CD4-positive, alpha-beta T cell (primary cell): ENCODE data around the gene C6orf136. TPM values are rescaled to one million over a fixed set of nuclear protein-coding genes. Genes with fewer than 3 reads are reported as not detected.

Experiments used
- ATAC-seq: fragments of 200-7000 bp; cut with Tn5 transposase; one replicate; pipeline ENCODE4 v1.10.0; 2022; ENCODE audit warnings: mild to moderate bottlenecking; ENCODE audit not compliant: poor library complexity
- CTCF ChIA-PET: fragments of 350-600 bp; sonication (Branson Sonifier 250); formaldehyde crosslinking; loops from one replicate; lab custom pipeline; 2021; ENCODE audit warnings: antibody characterized with exemption, inconsistent platforms; lab: Charles Lee
- POLR2A ChIA-PET: fragments of 350-600 bp; sonication (Branson Sonifier 250); formaldehyde crosslinking; loops from one replicate; lab custom pipeline; 2021; ENCODE audit warnings: antibody characterized with exemption, inconsistent platforms; lab: Charles Lee
- DNase-seq, 14 experiments: peaks; one replicate each; pipeline ENCODE4 v3.0.0-alpha.2; 2013 to 2020; ENCODE audit warnings: mixed read lengths in 2 of 14
- H3K27ac ChIP-seq, 2 donors: one replicate each; pipeline versions ENCODE4 v1.5.1 to v1.7.0; 2013; ENCODE audit warnings: low read length in 2 of 2, low read depth in 1 of 2, mild to moderate bottlenecking in 1 of 2
- H3K27me3 ChIP-seq, 2 experiments: 1 replicate in 1 of 2; 2 replicates in 1 of 2; pipeline versions ENCODE4 v1.6.1 to v1.7.0; 2013; ENCODE audit warnings: low read length in 2 of 2, control low read depth in 1 of 2, mild to moderate bottlenecking in 1 of 2, moderate library complexity in 1 of 2; ENCODE audit not compliant: insufficient read depth in 2 of 2, control insufficient read depth in 1 of 2
- H3K36me3 ChIP-seq: one replicate; pipeline ENCODE4 v1.6.1; 2013; ENCODE audit warnings: low read length, control low read depth; ENCODE audit not compliant: insufficient read depth
- H3K4me1 ChIP-seq: one replicate; pipeline ENCODE4 v1.6.1; 2013; ENCODE audit warnings: low read length, control low read depth; ENCODE audit not compliant: insufficient read depth
- H3K4me3 ChIP-seq: one replicate; pipeline ENCODE4 v1.5.1; 2013; ENCODE audit warnings: mild to moderate bottlenecking, low read length, moderate library complexity
- H3K9me3 ChIP-seq, 2 experiments: 1 replicate in 1 of 2; 2 replicates in 1 of 2; pipeline versions ENCODE4 v1.6.1 to v1.7.0; 2013; ENCODE audit warnings: low read length in 2 of 2, mild to moderate bottlenecking in 2 of 2, control low read depth in 1 of 2, moderate library complexity in 1 of 2; ENCODE audit not compliant: control insufficient read depth in 1 of 2, insufficient read depth in 1 of 2
- H3K27ac Mint-ChIP-seq: one replicate; pipeline ENCODE4 v1.8.0; 2020; ENCODE audit warnings: mixed read lengths
- H3K27me3 Mint-ChIP-seq: one replicate; pipeline ENCODE4 v1.8.0; 2021; ENCODE audit warnings: mixed read lengths
- H3K36me3 Mint-ChIP-seq: one replicate; pipeline ENCODE4 v1.8.0; 2021; ENCODE audit warnings: low read depth, mixed read lengths
- H3K4me1 Mint-ChIP-seq: one replicate; pipeline ENCODE4 v1.8.0; 2021; ENCODE audit warnings: low read depth, mixed read lengths
- H3K4me3 Mint-ChIP-seq: one replicate; pipeline ENCODE4 v1.8.0; 2020; ENCODE audit warnings: mild to moderate bottlenecking, mixed read lengths
- H3K9me3 Mint-ChIP-seq: one replicate; pipeline ENCODE4 v1.8.0; 2020; ENCODE audit warnings: mixed read lengths
- CTCF ChIP-seq: fragments of 200-600 bp; IDR thresholded peaks from one replicate; pipeline ENCODE4 v1.8.0; 2022; ENCODE audit warnings: antibody characterized with exemption, mild to moderate bottlenecking
- intact Hi-C, 2 experiments: fragments of 100-400 bp; cut with DNase I in 1 of 2; cut with micrococcal nuclease in 1 of 2; formaldehyde crosslinking; loops; one replicate each; pipeline versions ENCODE4 v1.15.1 to v1.9.0; 2023 to 2025; cut with DNase I, micrococcal nuclease
- total RNA-seq, 174 experiments: library from RNA in 2 of 174; stranded (reverse) in 2 of 174; gene quantifications; one replicate each; pipeline ENCODE4 v1.2.3 and lab custom pipeline; 2021 to 2026

Gene C6orf136
- total RNA-seq, 2 experiments from 2014 or later = 20.3 to 21.7 TPM

DNA sequence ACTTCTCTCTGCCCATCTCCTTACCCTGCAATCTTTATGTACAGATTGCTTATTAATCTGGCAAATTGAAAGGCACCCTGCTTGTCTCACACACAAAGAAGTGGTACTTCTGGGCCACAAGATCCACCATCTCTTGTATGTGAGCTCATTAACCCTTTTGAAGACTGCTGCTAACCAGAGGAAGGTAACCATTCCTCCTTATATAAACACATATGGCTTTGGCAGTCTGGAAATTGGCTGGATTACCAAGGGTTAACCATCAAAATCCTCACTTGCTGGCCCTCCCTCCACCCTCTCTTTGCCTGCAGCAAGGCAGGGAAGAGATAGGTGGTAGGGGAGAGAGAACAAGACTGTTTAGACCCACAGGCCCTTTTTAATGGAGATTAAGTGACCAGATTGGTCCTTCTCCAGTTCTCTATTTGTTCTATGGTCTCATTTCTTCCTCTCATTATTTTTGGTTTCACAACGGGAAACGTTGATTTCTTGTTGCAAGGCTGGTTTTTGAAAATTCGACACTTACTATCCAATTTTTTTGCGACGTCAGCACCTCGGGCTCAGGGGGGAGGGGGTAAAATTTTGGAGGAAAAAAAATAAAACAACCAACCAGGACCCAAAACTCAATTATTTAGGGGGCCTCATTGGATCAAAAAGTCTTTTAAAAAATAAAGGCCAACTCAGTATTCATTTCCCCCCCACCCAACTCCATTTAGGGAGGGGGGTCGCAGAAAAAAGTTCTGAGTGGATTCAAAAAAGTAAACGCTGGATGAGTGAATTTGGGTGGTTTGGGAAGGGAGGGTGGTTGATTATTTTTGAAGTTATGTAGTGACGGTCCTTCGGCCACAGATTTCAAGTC is 30.7 kb upstream of the C6orf136 start:
- H3K4me3 ChIP-seq = peak overlapping the region; percentile 76
- TF ChIP-seq CTCF = no peak
- POLR2A ChIA-PET = interaction anchor here (0.6 to 4.8 kb wide), 48 partner anchors 8 to 1576 kb away, joined by 3 to 135 read pairs (median 7); partner anchors contain the start of genes ABCF1, ATAT1, C6orf136 and DDX39B
- H3K9me3 ChIP-seq = no peaks in the 10 kb centered on the region
- Mint-ChIP-seq H3K27me3 (peaks cover 5% of the 10 kb centered on the region), H3K27ac (peak overlapping the region; percentile 99), H3K4me1 (peaks cover 40% of the 10 kb centered on the region), H3K36me3 (peaks cover 60% of the 10 kb centered on the region), H3K9me3 (no peaks in the 10 kb centered on the region), H3K4me3 (peak overlapping the region; percentile 100)
- peak; percentile 7 for ATAC-seq
- no peaks in the 10 kb centered on the region for H3K27me3 ChIP-seq
- intact Hi-C loops = loop anchor here in 1 of 2 experiments (1.0 to 5.0 kb wide), 4 partner anchors 45 to 127 kb away; partner anchors contain the start of genes ABCF1, DHX16, GNL1 and HLA-E
- peaks cover 42% of the 10 kb centered on the region for H3K36me3 ChIP-seq
- DNase-seq = peak; percentile 21 to 77 (median 47)
- peak overlapping the region; percentile 92 to 98 for H3K27ac ChIP-seq
- H3K4me1 ChIP-seq = peaks cover 39% of the 10 kb centered on the region
- CTCF ChIA-PET = interaction anchor here (0.8 to 4.2 kb wide), 9 partner anchors 10 to 163 kb away, joined by 3 to 22 read pairs (median 7); partner anchors contain the start of genes ATAT1 and MDC1

GRCh38 chr6:30616811-30617564 is 29.9 kb upstream of the C6orf136 start, which contains the start of gene PPP1R10:
Gene PPP1R10, minus strand, starts transcription at chr6:30617243. Its CDS starts 7,299 bp downstream, at chr6:30609944.
- H3K4me1 ChIP-seq = peaks cover 34% of the 10 kb centered on the region
- Mint-ChIP-seq H3K4me3 (peak within 1 kb of the TSS; percentile 100), H3K27ac (peak within 1 kb of the TSS; percentile 99), H3K4me1 (peaks cover 32% of the 10 kb centered on the region), H3K36me3 (peaks cover 64% of the 10 kb centered on the region), H3K9me3 (no peaks in the 10 kb centered on the region), H3K27me3 (peaks cover 5% of the 10 kb centered on the region)
- no peaks in the 10 kb centered on the region for H3K27me3 ChIP-seq
- H3K4me3 ChIP-seq = peak within 1 kb of the TSS; percentile 76
- H3K36me3 ChIP-seq = peaks cover 41% of the 10 kb centered on the region
- intact Hi-C loops = loop anchor here (1.0 to 5.0 kb wide), 6 partner anchors 29 to 128 kb away; partner anchors contain the start of genes ABCF1 (in 1 of the 2), DHX16 (in 1 of the 2), GNL1 (in 1 of the 2) and HLA-E (in 1 of the 2)
- ChIA-PET POLR2A (interaction anchor here (0.6 to 2.4 kb wide), 40 partner anchors 9 to 1035 kb away, joined by 3 to 31 read pairs (median 5); partner anchors contain the start of genes ABCF1, ATAT1, BAG6 and C6orf136), CTCF (interaction anchor here (1.4 to 2.2 kb wide), 5 partner anchors 20 to 135 kb away, joined by 4 to 12 read pairs (median 6); no protein-coding TSS in a partner anchor)
- no peak for TF ChIP-seq CTCF
- ATAC-seq (peak; percentile 70), DNase-seq (peak; percentile 93 to 100 (median 98))
- peak within 1 kb of the TSS; percentile 94 to 98 for H3K27ac ChIP-seq
- no peaks in the 10 kb centered on the region for H3K9me3 ChIP-seq
